GM13977 (cell line): ENCODE measurements around the gene IQCE.

Experiments used
- DNase-seq: peaks from one replicate; pipeline ENCODE4 v3.0.0; 2012; ENCODE audit warnings: low spot score
- CTCF ChIP-seq: IDR thresholded peaks from 2 replicates; pipeline ENCODE4 v1.5.1; 2012; ENCODE audit warnings: mild to moderate bottlenecking, control low read depth; ENCODE audit not compliant: insufficient read depth; ENCODE audit errors: extremely low read depth, missing control alignments
- in situ Hi-C: fragments of 300-500 bp; cut with MboI; formaldehyde crosslinking; loops from one replicate; pipeline ENCODE4 v1.12.0; 2022; ENCODE audit warnings: low sequenced_read_pairs, low pct_unique_long_range_greater_than_20kb, mixed read lengths, inconsistent platforms; ENCODE audit not compliant: unreplicated experiment

The IQCE gene

GRCh38 chr7:2517026-2517425 lies 41.8 kb upstream of the IQCE start:
- no peak for DNase-seq
- in situ Hi-C loops: no loop called here
- TF ChIP-seq CTCF: no peak

- DNase-seq: no peak
- in situ Hi-C loops: no loop called here
- TF ChIP-seq CTCF: no peak
Observed at GRCh38 chr7:2517678-2518507, 40.9 kb upstream of the IQCE start.

GRCh38 chr7:2518737-2519118 lies 40.1 kb upstream of the IQCE start:
- no peak for DNase-seq
- in situ Hi-C loops: no loop called here
- TF ChIP-seq CTCF: no peak

- TF ChIP-seq CTCF: no peak
- in situ Hi-C loops: no loop called here
- peak; percentile 100 for DNase-seq
Observed at GRCh38 chr7:2519119-2519930, 39.5 kb upstream of the IQCE start, which contains the start of gene LFNG. Gene LFNG (plus strand): TSS chr7:2519774. CDS start chr7:2519862, 88 bp downstream.

- no peak for TF ChIP-seq CTCF
- peak; percentile 64 for DNase-seq
- in situ Hi-C loops: no loop called here
Observed at GRCh38 chr7:2520131-2520760, 38.5 kb upstream of the IQCE start.

GRCh38 chr7:2520761-2521290 lies 38.0 kb upstream of the IQCE start:
- in situ Hi-C loops: no loop called here
- no peak for TF ChIP-seq CTCF
- no peak for DNase-seq
